ENCODE measurements around the gene CLASP1. TPM values are rescaled to one million over a fixed set of nuclear protein-coding genes. Genes with fewer than 3 reads are reported as not detected.

Gene CLASP1
- total and polyA plus RNA-seq, 2 experiments from 2014 or later, result 16.6 to 56.3 TPM

DNA sequence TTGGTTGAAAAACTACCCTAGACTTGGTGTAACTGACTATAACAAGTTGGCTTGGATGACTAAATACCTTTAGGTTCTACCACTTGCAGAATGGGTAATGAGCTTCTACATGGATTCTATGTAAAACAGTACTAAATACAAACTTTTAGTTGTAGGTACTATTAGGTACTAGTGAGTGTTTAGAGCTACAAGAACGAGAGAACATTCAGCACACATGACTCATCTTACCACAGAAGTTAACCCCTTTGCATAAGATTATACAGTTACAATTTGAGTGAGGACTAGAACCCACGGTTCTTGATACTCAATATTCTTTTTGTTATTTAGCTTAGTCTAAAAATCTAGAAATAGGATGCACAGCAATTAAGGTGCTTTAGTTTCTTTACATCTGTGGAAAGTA, 262.6 kb downstream of the CLASP1 start (continued):
- TF ChIP-seq, protein P1, sequence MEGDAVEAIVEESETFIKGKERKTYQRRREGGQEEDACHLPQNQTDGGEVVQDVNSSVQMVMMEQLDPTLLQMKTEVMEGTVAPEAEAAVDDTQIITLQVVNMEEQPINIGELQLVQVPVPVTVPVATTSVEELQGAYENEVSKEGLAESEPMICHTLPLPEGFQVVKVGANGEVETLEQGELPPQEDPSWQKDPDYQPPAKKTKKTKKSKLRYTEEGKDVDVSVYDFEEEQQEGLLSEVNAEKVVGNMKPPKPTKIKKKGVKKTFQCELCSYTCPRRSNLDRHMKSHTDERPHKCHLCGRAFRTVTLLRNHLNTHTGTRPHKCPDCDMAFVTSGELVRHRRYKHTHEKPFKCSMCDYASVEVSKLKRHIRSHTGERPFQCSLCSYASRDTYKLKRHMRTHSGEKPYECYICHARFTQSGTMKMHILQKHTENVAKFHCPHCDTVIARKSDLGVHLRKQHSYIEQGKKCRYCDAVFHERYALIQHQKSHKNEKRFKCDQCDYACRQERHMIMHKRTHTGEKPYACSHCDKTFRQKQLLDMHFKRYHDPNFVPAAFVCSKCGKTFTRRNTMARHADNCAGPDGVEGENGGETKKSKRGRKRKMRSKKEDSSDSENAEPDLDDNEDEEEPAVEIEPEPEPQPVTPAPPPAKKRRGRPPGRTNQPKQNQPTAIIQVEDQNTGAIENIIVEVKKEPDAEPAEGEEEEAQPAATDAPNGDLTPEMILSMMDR (conservative IDR thresholded peaks at IDR 0.05; ENCODE audit: low read depth in 2 of 2), result no peak
- TF ChIP-seq CREB1 (CRISPR knock-in tag; IDR thresholded peaks at IDR 0.05; ENCODE audit: low read depth), result no peak
- TF ChIP-seq, protein P2, sequence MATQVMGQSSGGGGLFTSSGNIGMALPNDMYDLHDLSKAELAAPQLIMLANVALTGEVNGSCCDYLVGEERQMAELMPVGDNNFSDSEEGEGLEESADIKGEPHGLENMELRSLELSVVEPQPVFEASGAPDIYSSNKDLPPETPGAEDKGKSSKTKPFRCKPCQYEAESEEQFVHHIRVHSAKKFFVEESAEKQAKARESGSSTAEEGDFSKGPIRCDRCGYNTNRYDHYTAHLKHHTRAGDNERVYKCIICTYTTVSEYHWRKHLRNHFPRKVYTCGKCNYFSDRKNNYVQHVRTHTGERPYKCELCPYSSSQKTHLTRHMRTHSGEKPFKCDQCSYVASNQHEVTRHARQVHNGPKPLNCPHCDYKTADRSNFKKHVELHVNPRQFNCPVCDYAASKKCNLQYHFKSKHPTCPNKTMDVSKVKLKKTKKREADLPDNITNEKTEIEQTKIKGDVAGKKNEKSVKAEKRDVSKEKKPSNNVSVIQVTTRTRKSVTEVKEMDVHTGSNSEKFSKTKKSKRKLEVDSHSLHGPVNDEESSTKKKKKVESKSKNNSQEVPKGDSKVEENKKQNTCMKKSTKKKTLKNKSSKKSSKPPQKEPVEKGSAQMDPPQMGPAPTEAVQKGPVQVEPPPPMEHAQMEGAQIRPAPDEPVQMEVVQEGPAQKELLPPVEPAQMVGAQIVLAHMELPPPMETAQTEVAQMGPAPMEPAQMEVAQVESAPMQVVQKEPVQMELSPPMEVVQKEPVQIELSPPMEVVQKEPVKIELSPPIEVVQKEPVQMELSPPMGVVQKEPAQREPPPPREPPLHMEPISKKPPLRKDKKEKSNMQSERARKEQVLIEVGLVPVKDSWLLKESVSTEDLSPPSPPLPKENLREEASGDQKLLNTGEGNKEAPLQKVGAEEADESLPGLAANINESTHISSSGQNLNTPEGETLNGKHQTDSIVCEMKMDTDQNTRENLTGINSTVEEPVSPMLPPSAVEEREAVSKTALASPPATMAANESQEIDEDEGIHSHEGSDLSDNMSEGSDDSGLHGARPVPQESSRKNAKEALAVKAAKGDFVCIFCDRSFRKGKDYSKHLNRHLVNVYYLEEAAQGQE (IDR thresholded peaks at IDR 0.05; ENCODE audit: unreplicated experiment), result no peak

DNA sequence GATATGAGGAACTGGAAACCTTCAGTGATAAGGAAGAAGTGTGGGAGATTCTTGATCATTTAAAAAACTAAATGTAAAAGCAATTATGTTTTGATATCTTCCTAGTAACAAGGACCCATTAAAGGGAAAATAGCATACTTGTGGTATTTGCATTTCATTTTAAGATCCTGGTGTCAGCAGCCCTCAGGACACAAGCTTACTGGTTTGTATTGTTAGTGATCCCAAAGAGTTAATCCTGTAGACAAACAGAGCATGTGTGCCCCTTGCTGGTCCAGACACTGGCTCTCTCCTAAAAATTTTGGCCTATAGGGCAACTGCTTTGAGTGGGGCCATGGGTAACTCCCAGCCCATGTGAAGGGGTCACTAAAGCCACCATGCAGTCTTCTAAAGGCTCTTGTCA, 263.2 kb downstream of the CLASP1 start:
- no peaks in the 10 kb centered on the region for H3K79me2 ChIP-seq (replicated peaks; ENCODE audit: insufficient read depth)
- no peak overlapping the region for H3K4me3 Mint-ChIP-seq
- no peaks in the 10 kb centered on the region for H3F3A ChIP-seq (replicated peaks; ENCODE audit: low read depth)
- H3K4me2 ChIP-seq, result no peak overlapping the region
- no peaks in the 10 kb centered on the region for H3K27me3 Mint-ChIP-seq (ENCODE audit: insufficient read depth, low read depth, poor library complexity)
- no peaks in the 10 kb centered on the region for H3K27me3 ChIP-seq (ENCODE audit: insufficient read depth)
- H2AFZ ChIP-seq, result no peak overlapping the region
- H3K27ac ChIP-seq (ENCODE audit: low read depth), result no peak overlapping the region
- no peak for DNase-seq (ENCODE audit: low spot score)
- ATAC-seq, result no peak
- H3K36me3 Mint-ChIP-seq (ENCODE audit: low read depth), result peaks cover 28% of the 10 kb centered on the region
- H3K36me3 ChIP-seq (ENCODE audit: insufficient read depth), result peaks cover 16% of the 10 kb centered on the region; the same call in 1 of the 2 replicates
- H3K9me3 Mint-ChIP-seq, result no peaks in the 10 kb centered on the region
- TF ChIP-seq ZNF331 (CRISPR knock-in tag; IDR thresholded peaks at IDR 0.05; ENCODE audit: low read depth), result no peak
- no peak for TF ChIP-seq POLR2AphosphoS5 (IDR thresholded peaks at IDR 0.05; ENCODE audit: low read depth)
- TF ChIP-seq ZNF114 (CRISPR knock-in tag; IDR thresholded peaks at IDR 0.05), result no peak
- TF ChIP-seq EZH2phosphoT487 (IDR thresholded peaks at IDR 0.05; ENCODE audit: unreplicated experiment), result no peak
- TF ChIP-seq, protein P2 (IDR thresholded peaks at IDR 0.05; ENCODE audit: unreplicated experiment), result no peak
- no peak for TF ChIP-seq CREB1 (CRISPR knock-in tag; IDR thresholded peaks at IDR 0.05; ENCODE audit: low read depth)
- 0 out of 2 replicates have a peak, but pooled peaks cover 3% of the 10 kb centered on the region for H4K20me1 ChIP-seq (replicated peaks; ENCODE audit: insufficient read depth)
- no peaks in the 10 kb centered on the region for H3K9me2 ChIP-seq (ENCODE audit: insufficient read depth)
- no peaks in the 10 kb centered on the region for H3K4me1 Mint-ChIP-seq
- no peak overlapping the region for H3K4me3 ChIP-seq
- no peak overlapping the region for H3K27ac Mint-ChIP-seq
- no peaks in the 10 kb centered on the region for H3K4me1 ChIP-seq (ENCODE audit: insufficient read depth)
